Stimulated activated CD4-positive, alpha-beta T cell treated with anti-CD3 and anti-CD28 coated beads, Interleukin-15, amount 100 ng/mL, for 1 hour (primary cell): ENCODE data around the gene IL4R.

Source experiments
- DNase-seq, 2 donors: peaks; one replicate each; pipeline ENCODE4 v3.0.0-alpha.2; 2020; ENCODE audit warnings: low read depth in 1 of 2, low spot score in 1 of 2

The IL4R gene

GRCh38 chr16:27314161-27314723 lies 468 bp downstream of the IL4R start:
- peak in 1 of 2 donors; percentile 22 for DNase-seq

DNA sequence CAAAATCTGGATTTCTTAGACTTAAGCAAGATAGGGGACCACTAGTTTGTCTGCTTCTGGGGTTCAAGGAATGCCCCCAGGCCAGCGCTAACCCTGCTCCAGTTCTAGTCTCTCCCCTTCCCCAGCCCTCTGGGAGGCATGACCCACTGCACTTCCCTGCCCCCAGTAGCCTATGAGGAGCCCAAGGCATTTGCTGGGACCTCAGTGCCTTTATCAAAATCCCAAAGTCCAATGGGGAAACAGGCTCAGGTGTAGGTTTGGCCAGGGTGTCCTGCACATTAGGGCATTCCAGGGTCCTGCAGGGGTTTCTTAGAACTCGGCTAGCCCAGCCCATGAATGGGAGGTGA lies 1.2 kb downstream of the IL4R start:
- no peak for DNase-seq

DNA sequence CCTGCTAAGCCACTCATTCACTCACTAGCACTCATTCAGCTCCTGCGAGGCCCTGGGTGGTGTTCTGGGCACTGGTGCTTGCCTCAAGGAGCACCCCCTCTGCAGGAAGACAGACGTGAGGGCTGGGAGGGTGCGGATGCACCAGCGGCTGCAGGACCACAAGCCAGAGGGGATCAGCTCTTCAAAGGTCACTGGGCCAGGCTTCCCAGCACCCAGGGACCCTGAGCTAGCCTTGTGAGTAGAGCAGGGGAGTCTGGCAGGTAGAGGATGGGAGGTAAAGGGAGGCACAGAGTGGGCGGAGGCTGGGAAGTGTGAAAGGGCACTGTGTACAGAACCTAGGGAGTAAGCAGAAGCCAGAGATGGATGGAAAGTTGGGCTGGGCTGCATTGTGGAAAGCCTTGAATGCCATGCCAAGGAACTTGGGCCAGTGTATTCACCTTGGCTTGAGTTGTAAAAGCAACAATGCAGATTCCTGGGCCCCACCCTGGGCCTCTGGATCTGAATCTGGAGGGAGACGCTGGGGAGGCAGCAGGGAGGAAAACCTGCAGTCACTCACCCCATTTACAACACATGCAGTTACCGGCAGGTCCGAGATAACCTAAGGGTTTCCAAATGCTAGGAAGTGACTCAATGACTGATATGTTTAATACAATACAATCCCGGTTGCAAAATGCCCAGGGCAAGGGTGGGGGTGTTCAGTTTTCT lies 1.7 kb downstream of the IL4R start:
- peak; percentile 28 to 31 for DNase-seq

GRCh38 chr16:27316038-27316680 lies 2.4 kb downstream of the IL4R start:
- no peak for DNase-seq

GRCh38 chr16:27317320-27317719 lies 3.5 kb downstream of the IL4R start:
- DNase-seq, result no peak

- no peak for DNase-seq
These were observed 4.1 kb downstream of the IL4R start for GRCh38 chr16:27317738-27318391.

DNA sequence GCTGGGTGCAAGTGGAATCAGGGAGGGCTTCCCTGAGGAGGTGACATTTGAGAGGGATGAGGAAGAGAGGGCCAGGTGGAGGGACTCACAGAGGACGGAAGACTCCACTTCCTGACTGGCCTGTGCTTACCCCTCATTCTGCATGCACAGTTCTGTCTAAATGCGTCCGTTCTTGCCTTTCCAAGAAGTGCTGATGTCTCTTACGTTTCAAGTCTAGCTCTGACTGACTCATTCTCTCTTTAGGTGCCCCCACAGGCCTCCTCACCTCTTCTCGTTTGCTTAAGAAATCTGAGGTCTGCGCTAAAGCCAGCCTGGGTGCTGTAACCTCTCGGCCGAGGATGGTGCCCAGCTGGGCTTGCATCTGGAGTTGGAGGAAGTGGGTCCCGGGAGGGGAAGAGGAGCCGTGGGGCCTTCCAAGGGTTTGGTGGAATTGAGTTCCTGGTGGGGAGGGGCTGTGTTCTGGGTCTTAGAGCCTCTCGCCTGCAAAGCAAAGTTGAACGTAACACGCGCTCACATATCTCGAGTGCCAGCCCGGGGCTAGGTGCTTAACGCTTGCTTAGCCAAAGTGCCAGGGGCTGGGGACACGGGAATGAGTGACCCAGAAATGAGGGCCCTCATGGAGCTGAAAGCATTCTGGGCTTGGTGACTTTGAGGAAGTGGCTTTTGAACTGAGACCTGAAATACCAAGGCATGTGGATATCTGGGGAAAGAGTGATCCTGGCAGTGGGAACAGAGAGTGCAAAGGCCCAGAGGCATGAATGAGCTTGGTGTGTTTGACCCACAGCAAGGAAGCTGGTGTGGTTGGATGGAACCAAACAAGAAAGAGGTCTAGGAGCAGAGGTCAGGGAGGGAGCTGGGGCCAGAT lies 4.8 kb downstream of the IL4R start:
- peak; percentile 22 to 31 for DNase-seq

DNA sequence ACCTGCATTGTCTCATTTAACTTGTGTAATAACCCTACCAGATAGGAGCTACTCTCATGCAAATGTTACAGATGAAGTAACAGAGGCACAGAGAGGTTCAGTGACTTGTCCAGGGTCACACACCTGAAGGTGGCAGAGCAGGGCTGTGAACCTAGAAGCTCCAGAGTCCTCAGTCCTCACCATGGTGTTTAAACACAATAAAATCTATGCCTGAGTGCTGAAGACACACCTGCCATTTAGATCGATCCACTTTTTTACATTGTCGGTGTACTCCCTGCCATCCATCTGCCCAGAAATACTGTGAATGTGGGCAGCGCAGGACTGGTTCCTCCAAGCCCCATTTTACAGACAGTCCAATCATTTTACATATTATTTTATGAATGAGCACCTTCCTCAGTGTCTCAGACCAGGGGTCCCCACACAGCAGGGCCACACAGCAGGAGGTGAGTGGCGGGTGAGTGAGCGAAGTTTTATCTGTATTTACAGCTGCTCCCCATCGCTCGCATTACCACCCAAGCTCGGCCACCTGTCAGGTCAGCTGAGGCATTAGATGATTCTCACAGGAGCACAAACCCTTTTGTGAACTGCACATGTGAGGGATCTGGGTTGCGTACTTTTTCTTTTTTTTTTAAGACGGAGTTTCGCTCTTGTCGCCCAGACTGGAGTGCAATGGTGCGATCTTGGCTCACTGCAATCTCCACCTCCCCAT lies 5.6 kb downstream of the IL4R start:
- no peak for DNase-seq

DNA sequence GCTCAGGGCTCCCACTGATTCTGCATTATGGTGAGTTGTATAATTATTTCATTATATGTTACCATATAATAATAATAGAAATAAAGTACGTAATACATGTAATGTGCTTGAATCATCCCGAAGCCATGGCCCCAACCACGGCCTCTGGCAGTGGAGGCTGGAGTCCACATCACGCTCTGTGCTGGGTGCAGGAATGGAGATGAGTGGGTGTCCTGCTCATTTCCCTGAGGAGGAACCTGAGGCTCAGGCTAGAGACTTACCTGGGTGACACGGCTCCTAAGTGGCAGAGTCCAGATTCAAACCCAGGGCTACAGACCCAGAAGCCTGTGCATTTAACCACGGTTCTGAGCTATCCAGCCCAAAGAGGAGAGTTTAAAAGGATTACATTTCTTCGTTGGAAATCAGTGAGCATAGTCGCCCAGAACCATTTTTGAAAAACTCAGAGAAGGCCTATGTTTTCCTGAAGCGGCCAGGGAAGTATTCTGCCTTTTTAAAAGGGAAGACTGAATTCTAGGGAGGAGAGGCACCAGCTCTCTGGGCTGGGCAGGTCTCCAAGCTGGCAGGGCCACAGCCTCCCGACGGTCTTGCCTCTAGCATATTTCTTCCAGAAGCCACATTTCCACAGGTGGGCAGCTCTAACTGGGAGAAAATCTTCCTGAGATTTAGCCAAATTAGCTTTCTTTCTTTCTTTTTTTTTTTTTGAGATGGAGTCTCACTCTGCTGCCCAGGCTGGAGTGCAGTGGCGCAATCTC lies 6.7 kb downstream of the IL4R start:
- DNase-seq, result no peak

GRCh38 chr16:27321013-27321915 lies 7.5 kb downstream of the IL4R start:
- DNase-seq, result no peak

- DNase-seq, result no peak
These were observed 9.3 kb downstream of the IL4R start for GRCh38 chr16:27322858-27323780.

GRCh38 chr16:27323781-27324561 lies 10.2 kb downstream of the IL4R start:
- DNase-seq, result no peak

GRCh38 chr16:27324851-27325301 lies 11.1 kb downstream of the IL4R start:
- no peak for DNase-seq

DNA sequence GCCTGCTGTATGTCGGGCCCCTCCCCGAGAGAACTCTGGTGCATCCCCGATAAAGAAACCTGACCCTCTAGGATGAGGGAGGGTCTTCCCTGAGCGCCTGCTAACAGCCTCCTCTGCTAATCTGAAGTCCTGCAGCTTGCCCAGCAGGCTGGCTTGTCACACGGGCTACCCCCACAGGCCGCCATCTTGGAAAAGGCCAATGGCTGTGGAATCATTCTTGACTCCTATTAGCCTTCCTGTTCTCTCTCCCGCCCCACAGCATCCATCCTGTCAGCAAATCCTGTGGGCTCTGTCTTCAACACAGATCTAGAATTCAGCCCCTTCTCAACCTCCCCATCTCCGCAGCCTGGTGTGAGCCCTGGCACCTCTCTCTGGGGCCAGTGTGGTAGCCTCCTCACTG lies 12.0 kb downstream of the IL4R start:
- no peak for DNase-seq

DNA sequence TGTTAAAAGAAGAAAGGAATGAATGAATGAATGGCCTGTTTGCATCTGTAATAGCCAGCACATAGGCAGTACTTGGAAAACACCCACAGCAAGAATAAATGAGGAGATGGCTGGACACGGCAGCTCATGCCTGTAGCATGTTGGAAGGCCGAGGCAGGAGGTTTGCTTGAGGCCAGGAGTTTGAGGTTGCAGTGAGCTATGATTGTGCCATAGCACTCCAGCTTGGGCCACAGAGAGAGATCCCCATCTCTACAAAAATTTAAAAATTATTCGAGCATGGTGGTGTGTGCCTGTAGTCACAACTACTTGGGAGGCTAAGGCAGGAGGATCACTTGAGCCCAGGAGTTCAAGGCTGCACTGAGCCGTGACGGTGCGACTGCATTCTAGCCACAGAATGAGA lies 12.5 kb downstream of the IL4R start:
- no peak for DNase-seq

GRCh38 chr16:27326738-27327585 lies 13.2 kb downstream of the IL4R start:
- DNase-seq, result peak in 1 of 2 donors; percentile 14
